Measurements from ENCODE around the gene MYOD1.

MYOD1 gene

DNA sequence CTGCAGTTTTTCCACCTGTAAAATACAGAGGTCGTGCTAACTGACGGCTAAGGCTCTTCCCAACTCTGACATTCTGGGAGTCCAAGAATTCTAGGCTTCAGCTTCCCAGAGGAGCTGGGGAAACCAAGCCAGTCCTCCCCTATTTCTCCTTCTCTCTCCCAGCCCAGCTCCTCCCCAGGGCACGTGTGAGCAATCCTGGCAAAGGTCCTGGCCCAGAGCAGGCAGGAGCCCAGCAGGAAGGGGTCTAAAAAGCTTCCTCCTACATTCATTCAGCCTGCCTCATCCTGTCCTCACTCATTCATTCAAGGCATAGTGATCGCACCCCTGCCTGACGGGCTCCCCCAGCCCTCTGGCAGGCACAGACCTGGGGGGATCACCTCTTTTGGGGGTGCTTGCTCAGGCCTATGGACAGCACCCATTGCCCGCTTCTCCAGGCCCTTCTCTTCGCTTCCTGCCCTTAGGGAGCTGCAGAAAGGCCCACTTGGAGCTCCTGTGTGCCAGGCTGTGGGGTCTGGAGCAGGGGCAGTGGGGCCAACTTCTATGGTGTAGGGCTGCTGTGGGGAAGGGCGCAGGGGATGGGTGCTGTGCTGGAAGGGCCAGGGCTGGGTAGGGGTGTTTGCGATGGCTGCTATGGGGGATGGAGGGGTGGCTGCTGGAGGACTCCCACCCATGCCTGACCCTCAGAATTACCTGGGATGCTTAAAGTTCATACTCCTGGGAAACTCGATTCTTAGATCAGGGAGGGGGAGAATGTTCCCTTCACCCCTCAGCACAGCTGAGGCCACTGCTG lies 25.0 kb downstream of the MYOD1 start:
- DNase-seq (ENCODE audit: low read depth): no peak
- no peak overlapping the region for H3K4me3 ChIP-seq (ENCODE audit: low read depth, low read length)
- TF ChIP-seq, protein P1, sequence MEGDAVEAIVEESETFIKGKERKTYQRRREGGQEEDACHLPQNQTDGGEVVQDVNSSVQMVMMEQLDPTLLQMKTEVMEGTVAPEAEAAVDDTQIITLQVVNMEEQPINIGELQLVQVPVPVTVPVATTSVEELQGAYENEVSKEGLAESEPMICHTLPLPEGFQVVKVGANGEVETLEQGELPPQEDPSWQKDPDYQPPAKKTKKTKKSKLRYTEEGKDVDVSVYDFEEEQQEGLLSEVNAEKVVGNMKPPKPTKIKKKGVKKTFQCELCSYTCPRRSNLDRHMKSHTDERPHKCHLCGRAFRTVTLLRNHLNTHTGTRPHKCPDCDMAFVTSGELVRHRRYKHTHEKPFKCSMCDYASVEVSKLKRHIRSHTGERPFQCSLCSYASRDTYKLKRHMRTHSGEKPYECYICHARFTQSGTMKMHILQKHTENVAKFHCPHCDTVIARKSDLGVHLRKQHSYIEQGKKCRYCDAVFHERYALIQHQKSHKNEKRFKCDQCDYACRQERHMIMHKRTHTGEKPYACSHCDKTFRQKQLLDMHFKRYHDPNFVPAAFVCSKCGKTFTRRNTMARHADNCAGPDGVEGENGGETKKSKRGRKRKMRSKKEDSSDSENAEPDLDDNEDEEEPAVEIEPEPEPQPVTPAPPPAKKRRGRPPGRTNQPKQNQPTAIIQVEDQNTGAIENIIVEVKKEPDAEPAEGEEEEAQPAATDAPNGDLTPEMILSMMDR (conservative IDR thresholded peaks at IDR 0.05; ENCODE audit: low read depth, low read length): no peak

DNA sequence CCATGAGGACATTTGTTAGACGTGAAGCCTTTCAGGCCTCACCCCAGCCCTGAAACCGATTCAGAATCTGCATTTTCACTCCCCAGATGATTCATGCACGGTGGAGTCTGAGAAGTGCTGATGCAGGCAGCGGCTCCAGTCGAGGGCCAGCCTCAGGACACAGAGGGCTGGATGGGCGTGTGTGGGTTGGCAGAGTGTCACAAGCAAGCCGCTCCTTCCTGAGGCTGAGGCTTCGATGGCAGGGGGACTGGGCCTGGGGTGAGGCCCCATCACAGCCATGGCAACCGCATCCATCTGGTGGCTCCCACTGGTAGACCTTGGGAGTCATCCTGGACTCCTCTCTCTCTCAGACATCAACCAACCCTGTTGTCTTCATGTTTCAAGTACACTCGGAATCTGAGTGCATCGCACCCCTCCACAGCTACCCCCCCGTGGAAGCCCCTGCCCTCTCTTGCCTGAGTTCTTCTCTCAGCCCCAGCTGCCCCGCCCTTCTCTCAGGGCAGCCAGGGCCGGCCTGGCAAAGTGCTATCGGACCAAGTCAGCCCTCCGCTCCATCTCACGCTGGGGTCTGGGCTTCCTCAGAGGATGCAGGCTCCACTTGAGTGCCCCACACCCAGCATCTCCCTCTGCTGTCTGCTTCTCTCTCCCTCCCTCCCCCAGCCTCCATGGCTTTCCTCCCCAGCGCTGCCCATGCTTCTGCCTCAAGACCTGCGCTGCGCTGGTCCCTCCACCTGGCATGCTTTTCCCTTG lies 25.8 kb downstream of the MYOD1 start:
- TF ChIP-seq, protein P1 (conservative IDR thresholded peaks at IDR 0.05; ENCODE audit: low read depth, low read length): no peak
- H3K4me3 ChIP-seq (ENCODE audit: low read depth, low read length): no peak overlapping the region
- no peak for DNase-seq (ENCODE audit: low read depth)

DNA sequence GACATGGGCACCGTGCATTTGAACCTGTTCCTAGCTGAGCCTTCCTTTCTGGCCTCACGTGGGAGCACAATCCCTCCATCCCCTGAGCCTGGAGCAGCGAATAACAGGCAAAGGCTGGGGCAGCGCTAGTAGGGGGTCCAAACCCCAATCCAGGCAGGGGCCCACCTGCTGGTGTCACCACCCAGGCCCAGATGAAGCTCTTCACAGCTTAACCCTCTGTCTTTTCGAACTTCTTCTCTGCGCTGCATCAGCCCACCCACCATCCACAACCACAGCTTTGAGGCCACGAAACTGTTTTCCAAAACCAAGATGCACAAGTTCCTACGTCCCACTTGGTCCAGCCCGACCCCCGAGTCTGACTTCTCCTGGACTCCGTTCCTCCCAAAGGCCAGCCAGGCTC lies 26.7 kb downstream of the MYOD1 start:
- TF ChIP-seq, protein P1 (conservative IDR thresholded peaks at IDR 0.05; ENCODE audit: low read depth, low read length): no peak
- no peak for DNase-seq (ENCODE audit: low read depth)
- H3K4me3 ChIP-seq (ENCODE audit: low read depth, low read length): no peak overlapping the region

DNA sequence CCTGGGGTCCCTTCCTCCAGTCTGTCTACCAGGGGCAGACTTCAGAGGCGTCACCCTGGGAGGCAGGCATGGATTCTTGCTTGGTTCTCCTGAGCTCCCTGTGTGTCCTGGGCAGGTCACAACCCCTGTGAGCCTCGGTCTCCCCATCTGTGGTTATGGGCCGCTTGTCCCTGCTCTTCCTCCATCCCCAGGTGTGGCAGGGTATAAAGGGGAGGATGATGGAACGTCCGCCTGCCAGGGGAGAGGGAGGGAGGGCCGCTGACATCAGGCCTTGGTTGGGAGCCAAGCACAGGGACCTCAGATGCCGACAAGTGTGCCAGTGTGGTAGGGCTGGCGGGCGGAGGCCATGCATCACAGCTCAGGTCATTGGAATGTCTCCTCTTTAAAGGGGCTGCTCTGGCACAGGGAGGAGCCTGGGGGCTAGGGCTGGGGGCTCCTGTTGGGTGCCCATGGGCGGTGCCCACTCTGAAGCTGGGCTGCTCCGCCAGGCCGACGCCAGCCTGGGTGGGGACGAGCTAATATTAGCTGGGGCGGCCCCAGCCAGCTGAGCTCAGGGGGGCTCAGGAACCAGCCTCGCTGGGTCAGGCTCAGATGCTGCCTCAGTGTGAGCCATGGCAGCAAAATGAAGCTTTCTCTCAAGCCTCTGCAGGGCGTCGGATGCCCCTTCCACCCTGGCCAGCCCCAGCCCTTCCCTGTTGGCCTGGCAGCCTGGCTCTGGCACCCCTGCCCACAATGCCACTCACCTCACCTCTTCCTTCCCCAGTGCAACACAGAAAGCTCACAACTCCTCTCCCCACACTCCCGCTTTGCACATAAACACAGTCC lies 28.0 kb downstream of the MYOD1 start:
- TF ChIP-seq, protein P1 (conservative IDR thresholded peaks at IDR 0.05; ENCODE audit: low read depth, low read length): no peak
- DNase-seq (ENCODE audit: low read depth): no peak
- H3K4me3 ChIP-seq (ENCODE audit: low read depth, low read length): no peak overlapping the region

DNA sequence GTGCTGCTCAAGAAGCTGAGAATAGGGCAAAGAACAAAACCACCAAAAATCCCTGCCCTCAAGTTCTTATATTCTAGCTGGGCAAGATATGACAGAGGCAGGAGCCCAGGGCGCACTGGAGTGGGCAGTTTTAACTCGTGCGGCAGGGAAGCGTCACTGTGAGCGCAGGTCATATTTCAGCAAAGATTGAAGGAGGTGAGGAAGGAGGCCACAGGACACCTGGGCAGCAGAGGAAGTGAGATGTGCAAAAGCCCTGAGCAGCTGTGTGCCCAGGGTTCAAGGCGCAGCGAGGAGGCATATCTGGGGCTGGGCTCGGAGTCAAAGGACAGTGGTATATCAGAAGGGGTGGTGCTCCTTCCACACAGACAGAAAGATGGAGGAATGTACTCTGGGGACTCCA lies 28.7 kb downstream of the MYOD1 start:
- DNase-seq (ENCODE audit: low read depth): no peak
- TF ChIP-seq, protein P1 (conservative IDR thresholded peaks at IDR 0.05; ENCODE audit: low read depth, low read length): no peak

GRCh38 chr11:17748761-17749721 lies 29.7 kb downstream of the MYOD1 start:
- TF ChIP-seq, protein P1 (conservative IDR thresholded peaks at IDR 0.05; ENCODE audit: low read depth, low read length): no peak
- H3K4me3 ChIP-seq (ENCODE audit: low read depth, low read length): no peak overlapping the region
- no peak for DNase-seq (ENCODE audit: low read depth)

More for the DNA sequence above, 28.7 kb downstream of the MYOD1 start:
- no peak overlapping the region for H3K4me3 ChIP-seq (ENCODE audit: low read depth, low read length)
